GM23248 (cell line): ENCODE measurements around the gene CRYBA4.

Source experiments
- EZH2 ChIP-seq: fragments of 200-600 bp; sonication (generic); IDR thresholded peaks from 2 replicates; pipeline ENCODE4 v1.6.1; 2018; ENCODE audit warnings: antibody characterized with exemption, mild to moderate bottlenecking; ENCODE audit not compliant: insufficient read depth, poor library complexity, severe bottlenecking
- EZH2phosphoT487 ChIP-seq: fragments of 200-600 bp; sonication (generic); IDR thresholded peaks from 2 replicates; pipeline ENCODE4 v1.6.1; 2018; ENCODE audit warnings: antibody characterized with exemption, moderate library complexity, mild to moderate bottlenecking, low read depth; ENCODE audit not compliant: insufficient read depth

DNA sequence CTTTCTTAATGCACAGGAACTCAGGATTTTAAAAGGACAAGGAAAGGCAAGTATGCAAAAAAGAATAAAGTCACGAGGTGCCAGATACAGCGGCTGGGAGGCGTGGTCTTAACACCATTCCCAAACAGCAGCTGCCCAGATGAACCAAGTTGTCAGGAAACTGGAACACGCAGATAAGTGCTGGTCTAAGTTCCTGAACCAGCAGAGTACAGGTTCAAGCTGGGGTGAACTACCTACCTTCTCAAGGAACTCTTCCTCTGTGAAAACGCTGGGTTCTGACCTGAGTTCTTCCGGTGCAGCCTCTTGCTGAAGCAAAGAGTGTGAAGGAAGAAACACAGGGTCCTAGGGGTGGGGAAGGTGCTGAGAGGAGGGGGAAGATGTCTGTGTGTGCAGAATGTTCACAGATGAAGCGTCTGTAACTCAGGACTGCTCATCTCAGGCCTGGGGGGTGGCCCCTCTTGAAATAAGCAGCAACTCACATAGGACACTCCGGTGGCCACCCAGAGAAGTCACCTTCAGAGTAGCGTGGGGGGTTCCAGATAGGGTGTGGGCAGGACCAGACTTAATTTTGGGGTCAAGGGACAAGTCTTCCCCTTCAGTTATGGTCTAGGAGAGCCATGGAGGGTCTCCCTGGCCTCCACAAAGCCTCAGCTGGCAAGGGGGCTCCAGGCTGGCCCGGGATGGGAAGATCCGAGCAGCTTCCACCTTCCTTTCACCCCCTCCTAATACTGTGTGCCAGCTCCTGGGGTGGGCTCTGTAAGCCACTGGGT is 35.0 kb upstream of the CRYBA4 start:
- TF ChIP-seq EZH2 (no peak), EZH2phosphoT487 (no peak)
